ENCODE measurements around the gene LRP1B. TPM values are rescaled to one million over a fixed set of nuclear protein-coding genes. Genes with fewer than 3 reads are reported as not detected.

Gene LRP1B
- total RNA-seq, 4 donors from 2014 or later, result 0.85 to 3.3 (median 1.1) TPM; not detected in 1

- DNase-seq, result no peak
- Histone ChIP-seq H3K27me3 (no peaks in the 10 kb centered on the region), H3K4me3 (no peak overlapping the region), H3K36me3 (no peaks in the 10 kb centered on the region), H3K27ac (no peak overlapping the region), H3K9me3 (no peaks in the 10 kb centered on the region), H3K4me1 (no peaks in the 10 kb centered on the region)
- TF ChIP-seq POLR2A (IDR thresholded peaks at IDR 0.05), result no peak
- TF ChIP-seq, protein P1, sequence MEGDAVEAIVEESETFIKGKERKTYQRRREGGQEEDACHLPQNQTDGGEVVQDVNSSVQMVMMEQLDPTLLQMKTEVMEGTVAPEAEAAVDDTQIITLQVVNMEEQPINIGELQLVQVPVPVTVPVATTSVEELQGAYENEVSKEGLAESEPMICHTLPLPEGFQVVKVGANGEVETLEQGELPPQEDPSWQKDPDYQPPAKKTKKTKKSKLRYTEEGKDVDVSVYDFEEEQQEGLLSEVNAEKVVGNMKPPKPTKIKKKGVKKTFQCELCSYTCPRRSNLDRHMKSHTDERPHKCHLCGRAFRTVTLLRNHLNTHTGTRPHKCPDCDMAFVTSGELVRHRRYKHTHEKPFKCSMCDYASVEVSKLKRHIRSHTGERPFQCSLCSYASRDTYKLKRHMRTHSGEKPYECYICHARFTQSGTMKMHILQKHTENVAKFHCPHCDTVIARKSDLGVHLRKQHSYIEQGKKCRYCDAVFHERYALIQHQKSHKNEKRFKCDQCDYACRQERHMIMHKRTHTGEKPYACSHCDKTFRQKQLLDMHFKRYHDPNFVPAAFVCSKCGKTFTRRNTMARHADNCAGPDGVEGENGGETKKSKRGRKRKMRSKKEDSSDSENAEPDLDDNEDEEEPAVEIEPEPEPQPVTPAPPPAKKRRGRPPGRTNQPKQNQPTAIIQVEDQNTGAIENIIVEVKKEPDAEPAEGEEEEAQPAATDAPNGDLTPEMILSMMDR (IDR thresholded peaks at IDR 0.05), result no peak
Observed at GRCh38 chr2:140942284-140942683, 1188.5 kb downstream of the LRP1B start.

GRCh38 chr2:140929849-140930248 is 1201.0 kb downstream of the LRP1B start:
- Histone ChIP-seq H3K27me3 (no peaks in the 10 kb centered on the region), H3K36me3 (no peaks in the 10 kb centered on the region), H3K4me1 (no peaks in the 10 kb centered on the region), H3K27ac (no peak overlapping the region), H3K9me3 (no peaks in the 10 kb centered on the region), H3K4me3 (no peak overlapping the region)
- no peak for DNase-seq
- no peak for TF ChIP-seq POLR2A (IDR thresholded peaks at IDR 0.05)
- TF ChIP-seq, protein P1 (IDR thresholded peaks at IDR 0.05), result no peak

- no peak for TF ChIP-seq POLR2A (IDR thresholded peaks at IDR 0.05)
- TF ChIP-seq, protein P1 (IDR thresholded peaks at IDR 0.05), result no peak
- no peaks in the 10 kb centered on the region for H3K27me3 ChIP-seq
- DNase-seq, result no peak
- H3K4me1 ChIP-seq, result no peaks in the 10 kb centered on the region
- no peaks in the 10 kb centered on the region for H3K36me3 ChIP-seq
- no peak overlapping the region for H3K27ac ChIP-seq
- H3K4me3 ChIP-seq, result no peak overlapping the region
- H3K9me3 ChIP-seq, result no peaks in the 10 kb centered on the region
Observed at GRCh38 chr2:140918426-140918825, 1212.4 kb downstream of the LRP1B start.

- no peaks in the 10 kb centered on the region for H3K4me1 ChIP-seq
- H3K9me3 ChIP-seq, result no peaks in the 10 kb centered on the region
- no peak for DNase-seq
- no peaks in the 10 kb centered on the region for H3K36me3 ChIP-seq
- no peak overlapping the region for H3K4me3 ChIP-seq
- no peak overlapping the region for H3K27ac ChIP-seq
- H3K27me3 ChIP-seq, result no peaks in the 10 kb centered on the region
- no peak for TF ChIP-seq POLR2A (IDR thresholded peaks at IDR 0.05)
- TF ChIP-seq, protein P1 (IDR thresholded peaks at IDR 0.05), result no peak
Observed at GRCh38 chr2:140916410-140916809, 1214.4 kb downstream of the LRP1B start.

GRCh38 chr2:140910683-140911082 is 1220.1 kb downstream of the LRP1B start:
- Histone ChIP-seq H3K36me3 (no peaks in the 10 kb centered on the region), H3K4me3 (no peak overlapping the region), H3K27ac (no peak overlapping the region), H3K4me1 (no peaks in the 10 kb centered on the region), H3K9me3 (no peaks in the 10 kb centered on the region), H3K27me3 (no peaks in the 10 kb centered on the region)
- no peak for TF ChIP-seq POLR2A (IDR thresholded peaks at IDR 0.05)
- DNase-seq, result no peak

DNA sequence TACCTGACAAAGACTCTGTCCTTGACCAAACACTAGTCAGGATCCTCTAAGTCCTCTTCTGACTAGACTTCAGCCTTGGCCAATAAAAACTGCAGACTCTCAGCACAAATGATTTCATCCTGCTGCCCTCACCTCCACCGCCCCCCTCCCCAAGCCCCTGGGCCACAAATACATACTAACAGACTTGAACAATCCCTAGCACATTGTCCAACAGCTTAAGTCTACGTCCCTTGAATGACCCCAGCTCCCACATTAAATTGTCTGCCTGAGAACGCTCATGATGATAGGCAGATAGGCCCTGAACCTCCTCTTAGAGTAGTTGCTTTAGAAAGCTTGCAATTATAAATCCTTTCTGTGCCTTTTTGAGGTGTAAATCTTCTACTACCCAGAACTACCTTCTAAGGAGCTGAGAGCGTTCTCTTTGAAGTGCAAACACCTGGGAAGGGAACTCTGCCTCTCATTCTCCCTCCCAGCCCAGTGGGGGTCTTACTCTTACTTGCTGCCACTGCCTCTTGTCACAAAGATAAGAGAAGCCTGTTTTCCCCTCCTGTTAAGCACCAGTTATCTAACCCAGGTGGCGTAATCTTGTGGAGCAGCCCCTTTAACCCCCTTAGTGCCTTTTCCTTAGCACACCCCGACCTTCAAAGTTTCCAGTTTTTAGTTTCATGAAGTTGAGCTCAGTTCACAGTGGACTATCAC is 1225.6 kb downstream of the LRP1B start:
- TF ChIP-seq POLR2A (IDR thresholded peaks at IDR 0.05), result no peak
- TF ChIP-seq, protein P1 (IDR thresholded peaks at IDR 0.05), result no peak
- H3K36me3 ChIP-seq, result no peaks in the 10 kb centered on the region
- no peak overlapping the region for H3K27ac ChIP-seq
- H3K27me3 ChIP-seq, result no peaks in the 10 kb centered on the region
- no peaks in the 10 kb centered on the region for H3K9me3 ChIP-seq
- no peaks in the 10 kb centered on the region for H3K4me1 ChIP-seq
- H3K4me3 ChIP-seq, result no peak overlapping the region
- no peak for DNase-seq

Data from Peyer's patch (tissue), 4 donors.